ENCODE results near the gene TAPBP.

TAPBP gene

GRCh38 chr6:33316603-33317418 is 2.9 kb upstream of the TAPBP start:
- Histone ChIP-seq H3K4me3 (ENCODE audit: low read depth, low read length) (peak overlapping the region; percentile 22), H3K9ac (no peak overlapping the region), H3K27me3 (ENCODE audit: control insufficient read depth, insufficient read depth, low read length) (no peaks in the 10 kb centered on the region), H3K36me3 (ENCODE audit: control insufficient read depth, insufficient read depth, low read length) (no peaks in the 10 kb centered on the region), H2AFZ (no peak overlapping the region), H3K27ac (peak overlapping the region; percentile 57), H3K79me2 (peaks cover 4% of the 10 kb centered on the region), H3K4me2 (ENCODE audit: low read length) (peak overlapping the region; percentile 54), H3K9me3 (ENCODE audit: control insufficient read depth, low read length) (no peaks in the 10 kb centered on the region), H3K4me1 (peaks cover 49% of the 10 kb centered on the region)
- no peak for TF ChIP-seq CTCF (IDR thresholded peaks at IDR 0.05)

GRCh38 chr6:33315793-33316602 is 2.1 kb upstream of the TAPBP start:
- H3K4me3 ChIP-seq (ENCODE audit: low read depth, low read length): no peak overlapping the region
- H3K79me2 ChIP-seq: peaks cover 5% of the 10 kb centered on the region
- no peaks in the 10 kb centered on the region for H3K27me3 ChIP-seq (ENCODE audit: control insufficient read depth, insufficient read depth, low read length)
- TF ChIP-seq CTCF (IDR thresholded peaks at IDR 0.05): no peak
- H2AFZ ChIP-seq: no peak overlapping the region
- H3K4me2 ChIP-seq (ENCODE audit: low read length): peak overlapping the region; percentile 54
- no peaks in the 10 kb centered on the region for H3K9me3 ChIP-seq (ENCODE audit: control insufficient read depth, low read length)
- H3K36me3 ChIP-seq (ENCODE audit: control insufficient read depth, insufficient read depth, low read length): no peaks in the 10 kb centered on the region
- H3K9ac ChIP-seq: no peak overlapping the region
- H3K27ac ChIP-seq: peak overlapping the region; percentile 57
- peaks cover 43% of the 10 kb centered on the region for H3K4me1 ChIP-seq

GRCh38 chr6:33314943-33315792 is 1.3 kb upstream of the TAPBP start:
- Histone ChIP-seq H3K27ac (peak overlapping the region; percentile 96), H3K9me3 (ENCODE audit: control insufficient read depth, low read length) (no peaks in the 10 kb centered on the region), H2AFZ (peak overlapping the region; percentile 91), H3K4me2 (ENCODE audit: low read length) (peak overlapping the region; percentile 100), H3K4me3 (ENCODE audit: low read depth, low read length) (peak overlapping the region; percentile 94), H3K9ac (no peak overlapping the region), H3K36me3 (ENCODE audit: control insufficient read depth, insufficient read depth, low read length) (no peaks in the 10 kb centered on the region), H3K27me3 (ENCODE audit: control insufficient read depth, insufficient read depth, low read length) (no peaks in the 10 kb centered on the region), H3K79me2 (peaks cover 7% of the 10 kb centered on the region), H3K4me1 (peaks cover 35% of the 10 kb centered on the region)
- TF ChIP-seq CTCF (IDR thresholded peaks at IDR 0.05): no peak

- Histone ChIP-seq H3K4me2 (ENCODE audit: low read length) (peak overlapping the region; percentile 100), H3K4me1 (peaks cover 29% of the 10 kb centered on the region), H2AFZ (peak overlapping the region; percentile 91), H3K27ac (peak overlapping the region; percentile 96), H3K36me3 (ENCODE audit: control insufficient read depth, insufficient read depth, low read length) (no peaks in the 10 kb centered on the region), H3K79me2 (peaks cover 10% of the 10 kb centered on the region), H3K4me3 (ENCODE audit: low read depth, low read length) (peak overlapping the region; percentile 94), H3K9me3 (ENCODE audit: control insufficient read depth, low read length) (no peaks in the 10 kb centered on the region), H3K27me3 (ENCODE audit: control insufficient read depth, insufficient read depth, low read length) (no peaks in the 10 kb centered on the region), H3K9ac (no peak overlapping the region)
- TF ChIP-seq CTCF (IDR thresholded peaks at IDR 0.05): no peak
Measured at GRCh38 chr6:33314515-33314942, 651 bp upstream of the TAPBP start.

Data from parathyroid adenoma (tissue), 2 donors.